Measurements from ENCODE around the gene C17orf113.
A peak's percentile ranks its signal among the peaks of the same experiment; 100 is the strongest.
"Not testable (repeated sequence)": the region's sequence is repeated elsewhere in the genome, so short reads cannot be mapped to it uniquely, and the experiment has no call there.

C17orf113 gene

GRCh38 chr17:42025191-42025579 is 25.2 kb downstream of the C17orf113 start:
- Histone ChIP-seq H3K4me1 (ENCODE audit: low read depth, poor library complexity, severe bottlenecking) (peaks cover 29% of the 10 kb centered on the region), H3K27ac (no peak overlapping the region), H3K79me2 (ENCODE audit: insufficient read depth, low read depth) (peaks cover 12% of the 10 kb centered on the region; the same call in 1 of the 2 replicates), H3K4me3 (IDR thresholded peaks at IDR 0.05; ENCODE audit: insufficient read depth, low read depth, low read length) (no peak overlapping the region), H3K27me3 (ENCODE audit: insufficient read depth, low read depth) (no peaks in the 10 kb centered on the region; the same call in 1 of the 2 replicates), H2AFZ (ENCODE audit: low read depth) (no peak overlapping the region), H3K36me3 (ENCODE audit: insufficient read depth) (no peaks in the 10 kb centered on the region), H3K9ac (no peak overlapping the region), H3K4me2 (peak overlapping the region; percentile 9; the same call in 1 of the 2 replicates), H4K20me1 (ENCODE audit: insufficient read depth) (no peaks in the 10 kb centered on the region)
- TF ChIP-seq CTCF (conservative IDR thresholded peaks at IDR 0.05; ENCODE audit: low read depth, low read length) = peak; percentile 64

- Histone ChIP-seq H3K79me2 (ENCODE audit: insufficient read depth, low read depth) (peaks cover 14% of the 10 kb centered on the region), H3K27ac (no peak overlapping the region), H3K27me3 (ENCODE audit: insufficient read depth, low read depth) (no peaks in the 10 kb centered on the region), H3K9ac (no peak overlapping the region), H3K4me3 (IDR thresholded peaks at IDR 0.05; ENCODE audit: insufficient read depth, low read depth, low read length) (no peak overlapping the region), H3K4me1 (ENCODE audit: low read depth, poor library complexity, severe bottlenecking) (peaks cover 33% of the 10 kb centered on the region), H3K4me2 (no peak overlapping the region), H2AFZ (ENCODE audit: low read depth) (no peak overlapping the region), H4K20me1 (ENCODE audit: insufficient read depth) (no peaks in the 10 kb centered on the region), H3K36me3 (ENCODE audit: insufficient read depth) (no peaks in the 10 kb centered on the region)
- no peak for TF ChIP-seq CTCF (conservative IDR thresholded peaks at IDR 0.05; ENCODE audit: low read depth, low read length)
Measured at GRCh38 chr17:42023524-42024349, 26.7 kb downstream of the C17orf113 start.

GRCh38 chr17:42020845-42021244 is 29.6 kb downstream of the C17orf113 start:
- not testable (repeated sequence) for H3K27me3 ChIP-seq (ENCODE audit: insufficient read depth, low read depth); H3K36me3 ChIP-seq (ENCODE audit: insufficient read depth); H4K20me1 ChIP-seq (ENCODE audit: insufficient read depth); H2AFZ ChIP-seq (ENCODE audit: low read depth); H3K27ac ChIP-seq; H3K4me3 ChIP-seq (IDR thresholded peaks at IDR 0.05; ENCODE audit: insufficient read depth, low read depth, low read length)
- Histone ChIP-seq H3K79me2 (ENCODE audit: insufficient read depth, low read depth) (peaks cover 27% of the 10 kb centered on the region), H3K9ac (peak overlapping the region; percentile 58; the same call in 1 of the 2 replicates), H3K4me2 (peak overlapping the region; percentile 91), H3K4me1 (ENCODE audit: low read depth, poor library complexity, severe bottlenecking) (peaks cover 45% of the 10 kb centered on the region)

GRCh38 chr17:42019509-42020404 is 30.6 kb downstream of the C17orf113 start, which contains the start of gene NKIRAS2:
Gene NKIRAS2, plus strand, starts transcription at chr17:42020090. Its CDS starts 1,488 bp downstream, at chr17:42021578.
- peaks cover 47% of the 10 kb centered on the region for H3K4me1 ChIP-seq (ENCODE audit: low read depth, poor library complexity, severe bottlenecking)
- H3K4me2 ChIP-seq = peak within 1 kb of the TSS; percentile 91
- peak within 1 kb of the TSS; percentile 90 for H2AFZ ChIP-seq (ENCODE audit: low read depth)
- peak within 1 kb of the TSS; percentile 58; the same call in 1 of the 2 replicates for H3K9ac ChIP-seq
- no peaks in the 10 kb centered on the region for H3K36me3 ChIP-seq (ENCODE audit: insufficient read depth)
- no peak within 1 kb of the TSS for H3K4me3 ChIP-seq (IDR thresholded peaks at IDR 0.05; ENCODE audit: insufficient read depth, low read depth, low read length)
- H3K27me3 ChIP-seq (ENCODE audit: insufficient read depth, low read depth) = no peaks in the 10 kb centered on the region
- peak; percentile 80 for TF ChIP-seq CTCF (conservative IDR thresholded peaks at IDR 0.05; ENCODE audit: low read depth, low read length)
- H3K27ac ChIP-seq = peak within 1 kb of the TSS; percentile 20; the same call in 1 of the 2 replicates
- H3K79me2 ChIP-seq (ENCODE audit: insufficient read depth, low read depth) = peaks cover 38% of the 10 kb centered on the region
- H4K20me1 ChIP-seq (ENCODE audit: insufficient read depth) = no peaks in the 10 kb centered on the region

Measured in KMS-11 (cell line).